ENCODE measurements around the gene PSMB3. TPM values are rescaled to one million over a fixed set of nuclear protein-coding genes. Genes with fewer than 3 reads are reported as not detected.

The PSMB3 gene
- polyA plus RNA-seq, 2 of the 4 experiments (the other 2 are of a cell fraction): 417 to 463 TPM

DNA sequence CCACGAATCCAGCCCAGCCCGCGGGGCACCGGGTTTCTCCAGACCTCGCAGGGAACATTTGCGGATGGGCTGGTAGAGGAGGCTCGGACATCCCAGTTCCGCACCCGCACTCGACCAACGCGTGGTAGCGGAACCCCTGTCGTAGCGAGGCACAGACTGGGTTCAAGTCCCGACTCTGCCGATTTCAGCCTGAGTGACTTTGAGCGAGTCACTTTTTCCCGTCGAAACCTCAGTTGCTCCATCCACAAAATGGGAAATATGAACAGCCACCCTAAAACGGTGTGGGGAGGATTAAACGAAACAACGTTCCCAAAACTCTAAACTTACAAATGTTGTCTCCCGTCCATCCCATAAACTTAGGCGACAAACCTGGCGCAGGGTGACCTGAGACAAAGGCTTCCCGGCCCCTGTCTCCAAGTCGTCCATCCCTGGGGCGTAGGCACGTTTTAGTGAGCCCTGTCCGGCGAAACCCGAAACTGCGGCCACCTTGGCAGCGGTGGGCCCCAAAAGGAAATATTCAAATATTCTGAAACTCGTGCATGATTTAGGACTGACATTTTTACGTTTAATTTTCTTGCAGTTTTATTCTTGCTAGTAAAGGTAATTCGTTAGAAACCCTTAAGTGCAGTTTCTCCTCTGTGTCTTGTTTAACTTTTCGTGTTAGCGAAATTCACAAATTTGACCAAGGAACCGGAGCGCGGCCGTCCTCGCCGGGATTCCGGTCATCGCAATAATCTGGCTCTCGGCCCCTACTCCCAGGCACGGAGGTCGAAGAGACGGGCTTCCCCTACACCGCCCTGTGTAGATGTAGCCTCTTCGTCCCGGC, 49.4 kb upstream of the PSMB3 start:
- Histone ChIP-seq H3K27ac (peak overlapping the region; percentile 84 to 98; a peak in 5 of 6 replicates), H3K4me3 (peak overlapping the region; percentile 56), H3K4me1 (peaks cover 47% of the 10 kb centered on the region), H3K4me2 (peak overlapping the region; percentile 92), H3K9me3 (no peaks in the 10 kb centered on the region)
- TF ChIP-seq TP53 (CRISPR knock-in tag; IDR thresholded peaks at IDR 0.05): no peak
- peak; percentile 64 for TF ChIP-seq CHD4 (IDR thresholded peaks at IDR 0.05; ENCODE audit: borderline replicate concordance)
- 0 out of 2 replicates have a peak, but pooled peaks have one; percentile 45 for TF ChIP-seq HDAC2 (IDR thresholded peaks at IDR 0.05)
- peak; percentile 76 for TF ChIP-seq ZFP36 (IDR thresholded peaks at IDR 0.05; ENCODE audit: borderline replicate concordance, partially characterized antibody)
- TF ChIP-seq KDM1A (IDR thresholded peaks at IDR 0.05; ENCODE audit: low read depth): peak; percentile 87
- TF ChIP-seq RARB (CRISPR knock-in tag; IDR thresholded peaks at IDR 0.05): no peak
- TF ChIP-seq FOSB (CRISPR knock-in tag; IDR thresholded peaks at IDR 0.05): 0 out of 2 replicates have a peak, but pooled peaks have one; percentile 60
- ATAC-seq (no peak), FAIRE-seq (no peak), DNase-seq (ENCODE audit: low read depth in 1 of 2, low spot score in 1 of 2) (no peak)
- POLR2A ChIA-PET: interaction anchor here (0.6 kb wide), 1 partner anchor 1773 kb away, joined by 3 read pairs; no protein-coding TSS in a partner anchor
- WGBS (ENCODE audit: missing lambda C conversion rate): 73% methylated on average over 55 of the region's 55 CpGs
- CTCF ChIA-PET: interaction anchor here (2.2 to 6.8 kb wide), 3 partner anchors 26 to 32 kb away, joined by 7 to 41 read pairs (median 11); partner anchors contain the start of gene CISD3

DNA sequence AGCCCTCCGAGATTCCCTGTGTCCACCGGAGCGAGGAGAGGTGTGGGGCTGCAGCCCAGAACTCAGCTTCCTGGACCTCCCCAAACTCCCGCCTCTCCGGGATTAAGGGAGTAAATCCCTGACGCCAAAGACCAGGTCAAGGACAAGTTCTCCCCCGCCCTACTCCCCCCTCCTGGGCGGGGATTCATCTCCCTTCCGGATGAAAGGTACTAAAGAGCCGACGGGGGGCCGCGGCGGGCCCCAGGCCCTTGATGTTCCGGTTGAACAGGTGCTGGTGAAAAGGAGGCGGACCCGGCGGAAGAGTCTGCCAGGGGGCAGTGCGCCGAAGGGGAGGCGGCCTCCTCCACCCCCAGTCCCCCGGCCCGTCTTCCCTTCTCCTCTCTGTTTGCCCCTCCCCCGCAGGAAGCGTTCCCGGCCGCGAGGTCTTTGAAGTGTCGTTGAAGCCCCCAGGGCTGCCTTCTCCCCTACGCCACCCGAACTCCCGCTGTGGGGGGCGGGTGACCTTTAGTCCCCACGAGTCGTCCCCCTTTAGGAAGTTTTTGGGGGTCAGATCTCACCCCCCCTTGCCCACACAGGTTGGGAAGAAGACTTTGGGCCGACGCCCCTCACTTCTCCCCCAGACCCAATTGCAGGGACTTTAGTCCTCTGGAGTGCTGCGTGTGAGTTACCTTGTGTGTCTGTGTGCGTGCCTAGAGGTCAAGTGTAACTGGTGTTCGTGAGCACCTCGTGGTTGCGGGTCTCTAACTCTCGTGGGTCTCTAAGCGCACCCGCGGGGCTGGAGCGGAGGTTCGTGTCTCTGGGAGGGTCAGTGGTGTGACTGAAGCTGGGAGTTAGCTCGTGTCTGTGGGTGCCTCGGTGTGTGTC, 48.6 kb upstream of the PSMB3 start:
- Histone ChIP-seq H3K9me3 (no peaks in the 10 kb centered on the region), H3K4me3 (peak overlapping the region; percentile 94), H3K27ac (peak overlapping the region; percentile 82 to 98), H3K4me2 (peak overlapping the region; percentile 92), H3K4me1 (peaks cover 47% of the 10 kb centered on the region)
- DNase-seq (ENCODE audit: low read depth in 1 of 2, low spot score in 1 of 2) (no peak), FAIRE-seq (no peak), ATAC-seq (no peak)
- TF ChIP-seq RCOR1 (IDR thresholded peaks at IDR 0.05; ENCODE audit: low read depth, low read length) (no peak), NPAS2 (CRISPR knock-in tag; IDR thresholded peaks at IDR 0.05; ENCODE audit: borderline replicate concordance) (no peak), NFE2L2 (conservative IDR thresholded peaks at IDR 0.05; ENCODE audit: low read length) (no peak), SMC3 (IDR thresholded peaks at IDR 0.05) (no peak), CBX2 (IDR thresholded peaks at IDR 0.05; ENCODE audit: borderline replicate concordance, low read depth) (no peak), CEBPB (IDR thresholded peaks at IDR 0.05) (no peak)
- TF ChIP-seq, protein P1, sequence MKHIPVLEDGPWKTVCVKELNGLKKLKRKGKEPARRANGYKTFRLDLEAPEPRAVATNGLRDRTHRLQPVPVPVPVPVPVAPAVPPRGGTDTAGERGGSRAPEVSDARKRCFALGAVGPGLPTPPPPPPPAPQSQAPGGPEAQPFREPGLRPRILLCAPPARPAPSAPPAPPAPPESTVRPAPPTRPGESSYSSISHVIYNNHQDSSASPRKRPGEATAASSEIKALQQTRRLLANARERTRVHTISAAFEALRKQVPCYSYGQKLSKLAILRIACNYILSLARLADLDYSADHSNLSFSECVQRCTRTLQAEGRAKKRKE (CRISPR knock-in tag; IDR thresholded peaks at IDR 0.05; ENCODE audit: low read depth): no peak
- ChIA-PET CTCF (interaction anchor here (1.1 to 2.2 kb wide), 3 partner anchors 26 to 36 kb away, joined by 6 to 10 read pairs (median 8); no protein-coding TSS in a partner anchor), POLR2A (interaction anchor here (1.0 to 1.4 kb wide), 2 partner anchors 15 to 166 kb away, joined by 3 to 4 read pairs; partner anchors contain the start of gene LASP1)
- 54% methylated on average over 50 of the region's 50 CpGs for WGBS (ENCODE audit: missing lambda C conversion rate)

DNA sequence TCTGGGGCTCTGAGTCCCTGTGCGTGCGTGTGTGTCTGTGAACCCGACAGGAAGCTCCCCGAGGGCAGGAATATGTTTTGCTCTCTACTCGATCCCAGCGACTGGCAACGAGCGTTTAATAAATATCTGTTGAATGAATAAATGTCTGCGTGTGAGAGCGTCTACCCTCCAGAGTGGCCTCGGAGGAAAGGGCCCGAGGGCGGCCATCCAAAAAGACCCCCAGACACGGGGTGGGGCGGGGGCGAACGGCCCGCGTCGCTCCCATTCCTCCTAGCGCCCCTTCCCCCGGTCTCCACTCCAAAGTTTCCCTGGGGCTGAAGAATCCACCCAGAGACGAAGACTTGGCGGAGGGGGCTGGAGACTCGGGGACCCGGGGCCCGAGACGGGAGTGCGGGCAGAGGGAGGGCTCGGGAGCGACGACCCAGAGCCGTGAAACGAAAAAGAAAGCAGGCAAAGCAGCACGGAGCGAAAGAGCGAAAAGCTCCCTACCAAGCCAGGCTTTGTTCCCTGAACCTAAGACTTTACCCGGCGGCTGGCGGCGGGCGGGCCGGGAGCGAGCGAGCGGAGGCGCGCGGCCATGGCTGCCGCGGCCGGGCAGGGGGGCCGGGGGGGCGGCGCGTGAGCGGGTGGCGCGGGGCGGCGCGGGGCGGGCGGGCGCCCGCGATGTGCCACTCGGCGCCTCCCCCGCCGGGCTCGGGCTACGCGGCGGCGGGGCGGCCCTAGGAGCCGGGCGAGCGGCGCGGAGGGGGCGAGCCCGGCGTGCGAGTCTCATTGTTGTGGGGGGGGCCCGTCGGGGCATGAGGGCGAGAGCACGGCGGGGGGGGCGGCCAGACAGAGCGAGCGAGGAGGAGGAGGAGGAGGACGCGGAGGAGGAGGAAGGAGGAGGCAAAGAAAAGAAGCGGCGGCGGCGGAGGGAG, 47.7 kb upstream of the PSMB3 start, which contains the start of gene MLLT6:
TSS of gene MLLT6 (plus strand) at position 668 of the 917 bp plus-strand sequence. CDS start 360 bp downstream, outside the sequence.
- peak; percentile 38 to 48 for ATAC-seq
- FAIRE-seq: no peak
- Histone ChIP-seq H3K27ac (peak within 1 kb of the TSS; percentile 82 to 98), H3K4me1 (peaks cover 43% of the 10 kb centered on the region), H3K9me3 (no peaks in the 10 kb centered on the region), H3K4me3 (peak within 1 kb of the TSS; percentile 94), H3K4me2 (peak within 1 kb of the TSS; percentile 92)
- peak; percentile 81 to 85 for DNase-seq (ENCODE audit: low read depth in 1 of 2, low spot score in 1 of 2)
- ChIA-PET POLR2A (interaction anchor here (1.0 to 1.8 kb wide), 3 partner anchors 14 to 165 kb away, joined by 3 to 5 read pairs (median 4); partner anchors contain the start of gene LASP1), CTCF (interaction anchor here (0.9 to 2.2 kb wide), 4 partner anchors 26 to 37 kb away, joined by 3 to 10 read pairs (median 7); no protein-coding TSS in a partner anchor)
- WGBS (ENCODE audit: missing lambda C conversion rate): 9% methylated on average over 41 of the region's 100 CpGs
- TF ChIP-seq TFCP2L1 (CRISPR knock-in tag; IDR thresholded peaks at IDR 0.05): 0 out of 2 replicates have a peak, but pooled peaks have one; percentile 11
- no peak for TF ChIP-seq HDAC2 (IDR thresholded peaks at IDR 0.05)
- no peak for TF ChIP-seq KDM5A (IDR thresholded peaks at IDR 0.05)
- TF ChIP-seq, protein P2, sequence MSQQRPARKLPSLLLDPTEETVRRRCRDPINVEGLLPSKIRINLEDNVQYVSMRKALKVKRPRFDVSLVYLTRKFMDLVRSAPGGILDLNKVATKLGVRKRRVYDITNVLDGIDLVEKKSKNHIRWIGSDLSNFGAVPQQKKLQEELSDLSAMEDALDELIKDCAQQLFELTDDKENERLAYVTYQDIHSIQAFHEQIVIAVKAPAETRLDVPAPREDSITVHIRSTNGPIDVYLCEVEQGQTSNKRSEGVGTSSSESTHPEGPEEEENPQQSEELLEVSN (IDR thresholded peaks at IDR 0.05; ENCODE audit: borderline replicate concordance, low read depth): peak; percentile 41; the same call in 1 of the 2 replicates
- 0 out of 2 replicates have a peak, but pooled peaks have one; percentile 21 for TF ChIP-seq MAZ (IDR thresholded peaks at IDR 0.05; ENCODE audit: borderline replicate concordance, low read depth, low read length)
- 0 out of 2 replicates have a peak, but pooled peaks have one; percentile 6 for TF ChIP-seq GATA3 (IDR thresholded peaks at IDR 0.05; ENCODE audit: borderline replicate concordance)
- TF ChIP-seq PHF8 (IDR thresholded peaks at IDR 0.05; ENCODE audit: borderline replicate concordance, low read depth): 0 out of 2 replicates have a peak, but pooled peaks have one; percentile 57
- no peak for TF ChIP-seq HOXB5 (CRISPR knock-in tag; IDR thresholded peaks at IDR 0.05)
- TF ChIP-seq, protein P3, sequence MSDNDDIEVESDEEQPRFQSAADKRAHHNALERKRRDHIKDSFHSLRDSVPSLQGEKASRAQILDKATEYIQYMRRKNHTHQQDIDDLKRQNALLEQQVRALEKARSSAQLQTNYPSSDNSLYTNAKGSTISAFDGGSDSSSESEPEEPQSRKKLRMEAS (IDR thresholded peaks at IDR 0.05): peak; percentile 52; the same call in 1 of the 2 replicates
- TF ChIP-seq NR3C1 (IDR thresholded peaks at IDR 0.05): no peak
- TF ChIP-seq RFX5 (IDR thresholded peaks at IDR 0.05): no peak
- no peak for TF ChIP-seq RNF2 (IDR thresholded peaks at IDR 0.05; ENCODE audit: borderline replicate concordance, low read depth)
- TF ChIP-seq, protein P1 (CRISPR knock-in tag; IDR thresholded peaks at IDR 0.05; ENCODE audit: low read depth): 0 out of 2 replicates have a peak, but pooled peaks have one; percentile 8
- TF ChIP-seq POLR2A (IDR thresholded peaks at IDR 0.05; ENCODE audit: low read length): peak; percentile 40

All from A549 (cell line).